ENCODE data around the gene NHLRC1.

DNA sequence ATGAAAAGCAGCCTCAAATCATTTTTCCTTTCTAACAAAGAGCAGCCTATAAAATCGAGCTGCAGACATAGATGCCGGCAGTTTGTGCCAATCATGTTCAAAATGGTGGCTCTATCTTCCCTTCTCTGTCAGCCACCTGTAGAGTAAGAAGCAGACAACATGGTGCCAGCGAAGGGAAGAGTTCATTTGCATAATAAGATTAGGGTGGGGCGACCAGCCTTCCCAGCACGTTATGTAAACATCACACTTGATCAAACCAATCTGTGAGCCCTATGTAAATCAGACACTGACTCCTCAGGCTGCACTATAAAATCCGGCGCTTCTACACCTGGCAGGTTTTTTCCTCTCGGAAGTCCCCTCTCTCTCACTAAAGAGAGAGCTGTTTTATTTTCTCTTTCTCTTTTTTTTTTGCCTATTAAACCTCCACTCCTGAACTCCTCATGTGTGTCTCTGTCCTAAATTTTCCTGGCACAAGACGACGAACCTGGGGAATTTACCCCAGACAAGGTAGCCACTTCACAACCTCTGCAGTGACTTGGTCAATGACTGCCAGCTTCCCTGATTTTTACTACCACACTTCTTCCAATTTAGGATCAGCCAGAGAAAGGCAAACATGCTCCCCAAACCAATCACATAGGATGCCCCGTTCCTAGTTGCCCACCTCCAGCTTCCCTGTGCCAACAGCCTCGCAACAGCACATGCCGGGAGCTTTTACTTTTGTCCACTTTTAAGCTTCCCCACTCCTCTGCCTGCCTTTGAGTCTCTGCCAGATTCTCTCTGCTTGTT is 19.5 kb upstream of the NHLRC1 start:
- TF ChIP-seq, protein P1, sequence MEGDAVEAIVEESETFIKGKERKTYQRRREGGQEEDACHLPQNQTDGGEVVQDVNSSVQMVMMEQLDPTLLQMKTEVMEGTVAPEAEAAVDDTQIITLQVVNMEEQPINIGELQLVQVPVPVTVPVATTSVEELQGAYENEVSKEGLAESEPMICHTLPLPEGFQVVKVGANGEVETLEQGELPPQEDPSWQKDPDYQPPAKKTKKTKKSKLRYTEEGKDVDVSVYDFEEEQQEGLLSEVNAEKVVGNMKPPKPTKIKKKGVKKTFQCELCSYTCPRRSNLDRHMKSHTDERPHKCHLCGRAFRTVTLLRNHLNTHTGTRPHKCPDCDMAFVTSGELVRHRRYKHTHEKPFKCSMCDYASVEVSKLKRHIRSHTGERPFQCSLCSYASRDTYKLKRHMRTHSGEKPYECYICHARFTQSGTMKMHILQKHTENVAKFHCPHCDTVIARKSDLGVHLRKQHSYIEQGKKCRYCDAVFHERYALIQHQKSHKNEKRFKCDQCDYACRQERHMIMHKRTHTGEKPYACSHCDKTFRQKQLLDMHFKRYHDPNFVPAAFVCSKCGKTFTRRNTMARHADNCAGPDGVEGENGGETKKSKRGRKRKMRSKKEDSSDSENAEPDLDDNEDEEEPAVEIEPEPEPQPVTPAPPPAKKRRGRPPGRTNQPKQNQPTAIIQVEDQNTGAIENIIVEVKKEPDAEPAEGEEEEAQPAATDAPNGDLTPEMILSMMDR (IDR thresholded peaks at IDR 0.05) = no peak
- TF ChIP-seq POLR2A (IDR thresholded peaks at IDR 0.05) = no peak
